ENCODE measurements around the gene PLCH2.

The PLCH2 gene

GRCh38 chr1:2516124-2516523 lies 40.0 kb downstream of the PLCH2 start:
- no peak overlapping the region for H3K27ac ChIP-seq
- DNase-seq (ENCODE audit: low read depth, low spot score) = no peak
- H3K4me3 ChIP-seq = no peak overlapping the region
- H3K36me3 ChIP-seq (ENCODE audit: insufficient read depth, low read length) = peaks cover 62% of the 10 kb centered on the region; the same call in 1 of the 2 replicates
- TF ChIP-seq EZH2 (IDR thresholded peaks at IDR 0.05) (no peak), FOXP2 (optimal IDR thresholded peaks at IDR 0.05; ENCODE audit: control extremely low read depth, extremely low read length, insufficient read depth) (no peak), POLR2AphosphoS5 (IDR thresholded peaks at IDR 0.05; ENCODE audit: borderline replicate concordance, low read depth, low read length) (no peak)
- H3K9ac ChIP-seq (ENCODE audit: insufficient read length) = no peak overlapping the region
- no peaks in the 10 kb centered on the region for H3K9me3 ChIP-seq (ENCODE audit: low read depth, low read length)

DNA sequence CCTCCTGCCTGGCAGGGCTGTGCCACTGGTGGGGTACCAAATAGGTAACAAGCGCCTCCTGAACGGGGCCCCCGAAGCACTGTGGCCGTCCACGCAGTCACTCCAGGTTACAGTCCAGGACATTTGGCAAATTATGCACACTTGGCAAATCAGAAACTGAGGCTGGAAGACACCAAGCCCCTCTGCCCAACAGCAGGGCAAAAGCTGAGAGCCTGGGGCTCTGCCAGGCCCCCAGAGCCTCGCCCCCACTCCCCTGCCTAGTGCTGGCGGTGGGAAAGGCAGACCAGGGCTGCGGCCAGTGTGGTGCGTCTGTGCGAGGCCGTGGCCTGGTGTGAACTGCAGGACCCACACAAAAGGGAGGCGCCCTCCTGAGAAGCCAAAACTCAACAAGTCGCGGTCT lies 40.9 kb downstream of the PLCH2 start:
- H3K9me3 ChIP-seq (ENCODE audit: low read depth, low read length) = no peaks in the 10 kb centered on the region
- no peak for DNase-seq (ENCODE audit: low read depth, low spot score)
- H3K9ac ChIP-seq (ENCODE audit: insufficient read length) = no peak overlapping the region
- peaks cover 63% of the 10 kb centered on the region; the same call in 1 of the 2 replicates for H3K36me3 ChIP-seq (ENCODE audit: insufficient read depth, low read length)
- TF ChIP-seq EZH2 (IDR thresholded peaks at IDR 0.05) (no peak), FOXP2 (optimal IDR thresholded peaks at IDR 0.05; ENCODE audit: control extremely low read depth, extremely low read length, insufficient read depth) (no peak), POLR2AphosphoS5 (IDR thresholded peaks at IDR 0.05; ENCODE audit: borderline replicate concordance, low read depth, low read length) (no peak)
- no peak overlapping the region for H3K4me3 ChIP-seq
- H3K27ac ChIP-seq = no peak overlapping the region

- Histone ChIP-seq H3K4me3 (no peak overlapping the region), H3K36me3 (ENCODE audit: insufficient read depth, low read length) (peaks cover 68% of the 10 kb centered on the region), H3K27ac (no peak overlapping the region), H3K9me3 (ENCODE audit: low read depth, low read length) (no peaks in the 10 kb centered on the region), H3K9ac (ENCODE audit: insufficient read length) (no peak overlapping the region)
- DNase-seq (ENCODE audit: low read depth, low spot score) = no peak
- no peak for TF ChIP-seq POLR2AphosphoS5 (IDR thresholded peaks at IDR 0.05; ENCODE audit: borderline replicate concordance, low read depth, low read length)
- TF ChIP-seq EZH2 (IDR thresholded peaks at IDR 0.05) = no peak
- TF ChIP-seq FOXP2 (optimal IDR thresholded peaks at IDR 0.05; ENCODE audit: control extremely low read depth, extremely low read length, insufficient read depth) = no peak
These were observed 41.9 kb downstream of the PLCH2 start for GRCh38 chr1:2517966-2518365.

GRCh38 chr1:2518528-2518927 lies 42.4 kb downstream of the PLCH2 start:
- Histone ChIP-seq H3K36me3 (ENCODE audit: insufficient read depth, low read length) (peaks cover 68% of the 10 kb centered on the region), H3K9ac (ENCODE audit: insufficient read length) (no peak overlapping the region), H3K4me3 (no peak overlapping the region), H3K27ac (no peak overlapping the region), H3K9me3 (ENCODE audit: low read depth, low read length) (no peaks in the 10 kb centered on the region)
- TF ChIP-seq FOXP2 (optimal IDR thresholded peaks at IDR 0.05; ENCODE audit: control extremely low read depth, extremely low read length, insufficient read depth) = no peak
- no peak for TF ChIP-seq POLR2AphosphoS5 (IDR thresholded peaks at IDR 0.05; ENCODE audit: borderline replicate concordance, low read depth, low read length)
- no peak for TF ChIP-seq EZH2 (IDR thresholded peaks at IDR 0.05)
- no peak for DNase-seq (ENCODE audit: low read depth, low spot score)

DNA sequence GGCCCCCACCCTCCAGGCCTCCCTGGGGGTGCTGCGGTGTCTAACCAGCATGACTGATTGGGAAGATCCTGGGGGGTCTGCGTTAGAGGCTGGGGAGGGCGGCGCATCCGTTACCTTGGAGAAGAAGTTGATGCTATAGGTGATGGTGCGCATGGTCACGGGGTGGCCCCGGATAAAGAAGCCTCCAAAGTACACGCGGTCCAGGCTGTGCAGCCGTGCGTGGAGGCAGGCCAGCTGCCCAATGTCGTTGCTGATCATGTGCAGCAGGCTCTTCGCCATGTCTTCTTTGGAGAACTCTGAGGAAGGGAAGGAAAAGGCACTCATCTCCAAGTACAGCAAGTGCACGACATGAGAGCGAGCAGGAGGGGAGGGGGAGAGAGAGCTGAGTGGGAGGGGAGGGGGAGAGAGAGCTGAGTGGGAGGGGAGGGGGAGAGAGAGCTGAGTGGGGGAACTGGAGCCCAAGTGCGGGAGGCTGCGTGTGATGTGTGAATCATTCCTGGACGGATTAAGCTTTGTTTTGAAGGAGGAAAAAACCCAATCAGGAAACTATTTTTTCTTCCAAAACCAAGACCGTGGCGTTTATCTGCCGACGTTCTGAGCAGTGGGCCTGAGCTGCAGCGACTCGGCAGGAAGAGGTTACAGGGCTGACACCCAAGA lies 43.1 kb downstream of the PLCH2 start:
- no peak for DNase-seq (ENCODE audit: low read depth, low spot score)
- no peaks in the 10 kb centered on the region for H3K9me3 ChIP-seq (ENCODE audit: low read depth, low read length)
- TF ChIP-seq FOXP2 (optimal IDR thresholded peaks at IDR 0.05; ENCODE audit: control extremely low read depth, extremely low read length, insufficient read depth) = no peak
- no peak for TF ChIP-seq EZH2 (IDR thresholded peaks at IDR 0.05)
- no peak for TF ChIP-seq POLR2AphosphoS5 (IDR thresholded peaks at IDR 0.05; ENCODE audit: borderline replicate concordance, low read depth, low read length)
- H3K9ac ChIP-seq (ENCODE audit: insufficient read length) = no peak overlapping the region
- peaks cover 63% of the 10 kb centered on the region for H3K36me3 ChIP-seq (ENCODE audit: insufficient read depth, low read length)
- no peak overlapping the region for H3K27ac ChIP-seq
- H3K4me3 ChIP-seq = no peak overlapping the region

- peaks cover 62% of the 10 kb centered on the region for H3K36me3 ChIP-seq (ENCODE audit: insufficient read depth, low read length)
- H3K9ac ChIP-seq (ENCODE audit: insufficient read length) = no peak overlapping the region
- no peak for TF ChIP-seq FOXP2 (optimal IDR thresholded peaks at IDR 0.05; ENCODE audit: control extremely low read depth, extremely low read length, insufficient read depth)
- TF ChIP-seq EZH2 (IDR thresholded peaks at IDR 0.05) = no peak
- no peak for TF ChIP-seq POLR2AphosphoS5 (IDR thresholded peaks at IDR 0.05; ENCODE audit: borderline replicate concordance, low read depth, low read length)
- no peak for DNase-seq (ENCODE audit: low read depth, low spot score)
- H3K9me3 ChIP-seq (ENCODE audit: low read depth, low read length) = no peaks in the 10 kb centered on the region
- no peak overlapping the region for H3K27ac ChIP-seq
- H3K4me3 ChIP-seq = no peak overlapping the region
These were observed 43.6 kb downstream of the PLCH2 start for GRCh38 chr1:2519729-2520128.

DNA sequence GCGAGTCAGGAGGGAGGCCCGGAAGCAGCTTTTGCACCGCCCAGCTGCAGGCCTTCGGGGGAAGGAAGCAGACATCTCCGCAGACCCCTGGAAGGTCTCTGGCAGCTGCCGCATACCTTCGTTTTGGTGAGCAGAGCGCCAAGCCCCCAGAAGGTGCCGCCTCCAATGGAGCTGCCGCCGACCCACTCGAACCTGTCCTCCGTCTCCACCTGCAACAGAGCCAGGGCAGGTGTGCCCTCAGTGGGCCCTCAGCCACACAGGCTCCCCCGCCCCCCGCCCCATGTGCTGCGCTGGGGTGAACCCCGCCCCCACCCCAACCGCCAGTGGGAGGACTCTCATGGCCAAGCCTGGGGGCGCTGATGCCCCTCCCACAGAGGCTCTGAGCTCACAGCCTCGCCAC lies 44.1 kb downstream of the PLCH2 start:
- H3K4me3 ChIP-seq = no peak overlapping the region
- no peak overlapping the region for H3K9ac ChIP-seq (ENCODE audit: insufficient read length)
- H3K36me3 ChIP-seq (ENCODE audit: insufficient read depth, low read length) = peaks cover 59% of the 10 kb centered on the region
- TF ChIP-seq EZH2 (IDR thresholded peaks at IDR 0.05) (no peak), FOXP2 (optimal IDR thresholded peaks at IDR 0.05; ENCODE audit: control extremely low read depth, extremely low read length, insufficient read depth) (no peak), POLR2AphosphoS5 (IDR thresholded peaks at IDR 0.05; ENCODE audit: borderline replicate concordance, low read depth, low read length) (no peak)
- H3K27ac ChIP-seq = no peak overlapping the region
- H3K9me3 ChIP-seq (ENCODE audit: low read depth, low read length) = no peaks in the 10 kb centered on the region
- DNase-seq (ENCODE audit: low read depth, low spot score) = no peak

DNA sequence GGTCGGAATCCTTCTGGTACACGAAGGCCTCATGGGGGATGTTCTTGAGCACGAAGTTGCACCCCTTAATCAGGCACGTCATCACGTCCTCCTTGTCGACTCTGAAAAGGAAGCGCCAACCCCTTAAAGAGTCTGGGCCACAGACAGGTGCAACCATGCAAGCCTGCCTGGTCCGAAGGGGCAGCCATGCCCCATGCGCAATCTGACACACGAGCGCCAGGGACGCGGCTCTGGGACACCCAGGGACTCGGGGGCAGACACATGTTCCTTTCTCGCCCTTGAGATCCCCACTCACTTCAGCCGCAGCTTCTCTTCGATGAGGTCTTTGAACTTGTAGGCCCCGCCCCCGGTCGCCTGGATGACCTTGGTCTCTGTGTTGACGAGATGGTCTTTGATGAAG lies 44.7 kb downstream of the PLCH2 start:
- TF ChIP-seq FOXP2 (optimal IDR thresholded peaks at IDR 0.05; ENCODE audit: control extremely low read depth, extremely low read length, insufficient read depth) (no peak), POLR2AphosphoS5 (IDR thresholded peaks at IDR 0.05; ENCODE audit: borderline replicate concordance, low read depth, low read length) (no peak), EZH2 (IDR thresholded peaks at IDR 0.05) (no peak)
- no peak for DNase-seq (ENCODE audit: low read depth, low spot score)
- H3K36me3 ChIP-seq (ENCODE audit: insufficient read depth, low read length) = peaks cover 57% of the 10 kb centered on the region
- no peak overlapping the region for H3K9ac ChIP-seq (ENCODE audit: insufficient read length)
- no peak overlapping the region for H3K27ac ChIP-seq
- H3K4me3 ChIP-seq = no peak overlapping the region
- no peaks in the 10 kb centered on the region for H3K9me3 ChIP-seq (ENCODE audit: low read depth, low read length)

- Histone ChIP-seq H3K9ac (ENCODE audit: insufficient read length) (no peak overlapping the region), H3K4me3 (no peak overlapping the region), H3K27ac (no peak overlapping the region; the same call in 1 of the 2 replicates), H3K36me3 (ENCODE audit: insufficient read depth, low read length) (peaks cover 46% of the 10 kb centered on the region), H3K9me3 (ENCODE audit: low read depth, low read length) (no peaks in the 10 kb centered on the region)
- no peak for DNase-seq (ENCODE audit: low read depth, low spot score)
- TF ChIP-seq FOXP2 (optimal IDR thresholded peaks at IDR 0.05; ENCODE audit: control extremely low read depth, extremely low read length, insufficient read depth) (no peak), EZH2 (IDR thresholded peaks at IDR 0.05) (no peak), POLR2AphosphoS5 (IDR thresholded peaks at IDR 0.05; ENCODE audit: borderline replicate concordance, low read depth, low read length) (no peak)
These were observed 46.1 kb downstream of the PLCH2 start for GRCh38 chr1:2522230-2522629.
